Head of caudate nucleus (tissue), 42 donors: ENCODE measurements around the gene SIT1.

Experiments used
- DNase-seq, 42 donors: peaks; one replicate each; pipeline versions ENCODE4 v3.0.0 to v3.0.0-alpha.2; 2020 to 2021; ENCODE audit warnings: mixed read lengths in 7 of 42
- intact Hi-C: fragments of 100-400 bp; cut with DNase I; formaldehyde crosslinking; loops from one replicate; pipeline ENCODE4 v1.15.0; 2022

The SIT1 gene

GRCh38 chr9:35684921-35685320, 34.2 kb upstream of the SIT1 start:
- no peak for DNase-seq
- intact Hi-C loops, result no loop called here

DNA sequence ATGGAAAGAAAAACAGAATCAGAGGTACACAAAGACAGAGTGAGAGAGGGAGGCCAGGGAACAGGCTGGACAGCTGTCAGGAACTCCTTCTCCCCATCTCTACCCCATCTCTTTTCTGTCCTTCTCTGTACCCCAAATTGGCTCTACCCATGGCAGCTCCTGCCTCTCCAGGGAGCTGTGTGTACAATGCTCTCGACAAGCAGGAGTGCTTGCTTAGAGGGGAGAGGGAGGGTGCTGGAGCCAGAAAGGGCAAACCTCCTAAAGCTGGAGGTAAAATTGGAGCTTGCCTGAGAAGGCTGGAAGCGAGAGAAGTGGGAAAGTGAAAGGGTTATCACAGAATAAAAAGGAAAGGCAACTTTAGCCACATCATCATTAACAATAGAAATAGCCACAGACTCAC, 32.6 kb upstream of the SIT1 start:
- no peak for DNase-seq
- intact Hi-C loops, result no loop called here

DNA sequence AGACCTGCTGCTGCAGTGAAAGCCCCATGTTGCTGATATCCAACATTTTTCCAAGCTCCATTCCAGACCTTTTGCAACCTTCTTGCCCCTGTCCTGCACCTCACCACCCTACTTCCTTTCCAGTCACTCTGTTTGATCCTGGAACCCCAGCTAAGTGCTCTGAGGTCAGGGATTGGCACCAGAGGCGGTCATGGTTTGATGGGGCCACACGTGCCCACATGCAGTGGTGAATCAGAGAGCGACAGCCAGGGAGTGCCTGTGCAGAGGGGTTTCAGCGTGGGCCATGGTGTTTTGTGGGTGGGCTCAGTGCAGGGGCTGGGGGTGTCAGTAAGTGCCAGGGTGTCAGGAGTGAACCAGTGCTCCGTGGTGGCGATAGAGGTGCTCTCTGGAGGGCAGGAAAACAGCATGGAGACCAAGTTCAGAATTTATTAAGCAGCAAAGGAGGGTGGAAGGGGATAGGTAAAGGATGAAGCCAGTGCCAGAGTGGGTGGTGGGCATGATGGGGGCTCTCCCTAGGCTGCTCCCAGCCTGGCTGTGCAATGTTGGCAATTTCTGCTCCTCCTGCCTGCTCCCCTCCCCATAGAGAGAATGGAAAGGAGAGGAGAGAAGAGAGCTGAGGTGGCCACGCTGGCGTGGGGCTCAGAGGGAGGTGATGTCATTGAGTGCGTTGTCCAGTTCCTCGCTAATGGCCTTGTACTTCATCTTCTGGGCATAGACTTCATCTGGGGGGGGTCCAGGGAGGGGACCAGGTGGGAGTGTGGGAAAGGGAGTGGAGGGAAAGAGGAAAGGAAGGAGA, 32.0 kb upstream of the SIT1 start:
- intact Hi-C loops, result no loop called here

GRCh38 chr9:35682051-35682450, 31.3 kb upstream of the SIT1 start:
- DNase-seq, result no peak
- intact Hi-C loops, result no loop called here

More for the DNA sequence above, 32.0 kb upstream of the SIT1 start:
- no peak for DNase-seq

DNA sequence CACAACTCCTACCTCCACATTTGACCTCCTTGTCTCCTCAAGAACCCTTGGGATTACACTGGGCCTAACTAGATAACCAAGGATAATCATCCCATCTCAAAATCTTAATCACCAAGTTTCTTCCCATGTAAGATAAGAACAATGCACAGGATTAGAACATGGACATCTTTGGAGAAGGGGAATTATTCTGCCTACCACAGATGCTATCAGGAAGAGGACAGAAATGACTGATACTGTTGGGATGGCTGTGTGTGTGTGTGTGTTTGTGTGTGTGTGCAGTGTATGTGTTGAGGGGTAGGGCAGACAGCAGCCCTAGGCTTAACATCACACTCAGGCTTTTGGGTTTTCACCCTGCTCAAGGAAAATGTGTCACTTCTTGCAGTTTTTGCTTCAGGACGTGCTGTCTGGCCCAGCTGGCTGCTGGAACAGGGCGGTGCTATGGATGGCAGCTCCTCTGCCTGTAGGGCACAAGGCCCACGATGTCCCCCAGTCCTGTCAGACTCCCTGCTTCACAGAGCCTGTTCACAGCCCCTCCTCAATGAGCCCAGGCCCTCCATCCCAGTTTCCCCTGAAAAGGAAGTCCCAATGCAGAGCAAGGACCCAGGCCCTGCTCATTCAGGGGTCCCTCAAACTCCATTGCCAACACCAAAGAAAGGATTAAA, 30.7 kb upstream of the SIT1 start:
- intact Hi-C loops, result no loop called here
- no peak for DNase-seq

GRCh38 chr9:35680331-35681105, 29.8 kb upstream of the SIT1 start:
- DNase-seq, result peak in 1 of 42 donors; percentile 19
- intact Hi-C loops, result no loop called here

DNA sequence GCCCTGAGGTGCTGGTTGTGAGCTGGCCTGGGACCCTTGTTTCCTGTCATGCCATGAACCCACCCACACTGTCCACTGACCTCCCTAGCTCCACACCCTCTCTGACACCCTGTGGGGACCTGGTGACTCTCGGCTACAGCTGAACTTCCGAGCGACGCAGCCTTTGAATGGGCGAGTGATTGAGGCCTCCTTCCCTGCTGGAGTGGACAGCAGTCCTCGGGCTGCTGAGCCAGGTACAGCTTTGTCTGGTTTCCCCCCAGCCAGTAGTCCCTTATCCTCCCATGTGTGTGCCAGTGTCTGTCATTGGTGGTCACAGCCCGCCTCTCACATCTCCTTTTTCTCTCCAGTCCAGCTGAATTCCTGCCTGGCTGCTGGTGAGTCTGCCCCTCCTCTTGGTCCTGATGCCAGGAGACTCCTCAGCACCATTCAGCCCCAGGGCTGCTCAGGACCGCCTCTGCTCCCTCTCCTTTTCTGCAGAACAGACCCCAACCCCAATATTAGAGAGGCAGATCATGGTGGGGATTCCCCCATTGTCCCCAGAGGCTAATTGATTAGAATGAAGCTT, 29.1 kb upstream of the SIT1 start:
- intact Hi-C loops, result no loop called here
- DNase-seq, result no peak

GRCh38 chr9:35679091-35679490, 28.4 kb upstream of the SIT1 start:
- no peak for DNase-seq
- intact Hi-C loops, result no loop called here

DNA sequence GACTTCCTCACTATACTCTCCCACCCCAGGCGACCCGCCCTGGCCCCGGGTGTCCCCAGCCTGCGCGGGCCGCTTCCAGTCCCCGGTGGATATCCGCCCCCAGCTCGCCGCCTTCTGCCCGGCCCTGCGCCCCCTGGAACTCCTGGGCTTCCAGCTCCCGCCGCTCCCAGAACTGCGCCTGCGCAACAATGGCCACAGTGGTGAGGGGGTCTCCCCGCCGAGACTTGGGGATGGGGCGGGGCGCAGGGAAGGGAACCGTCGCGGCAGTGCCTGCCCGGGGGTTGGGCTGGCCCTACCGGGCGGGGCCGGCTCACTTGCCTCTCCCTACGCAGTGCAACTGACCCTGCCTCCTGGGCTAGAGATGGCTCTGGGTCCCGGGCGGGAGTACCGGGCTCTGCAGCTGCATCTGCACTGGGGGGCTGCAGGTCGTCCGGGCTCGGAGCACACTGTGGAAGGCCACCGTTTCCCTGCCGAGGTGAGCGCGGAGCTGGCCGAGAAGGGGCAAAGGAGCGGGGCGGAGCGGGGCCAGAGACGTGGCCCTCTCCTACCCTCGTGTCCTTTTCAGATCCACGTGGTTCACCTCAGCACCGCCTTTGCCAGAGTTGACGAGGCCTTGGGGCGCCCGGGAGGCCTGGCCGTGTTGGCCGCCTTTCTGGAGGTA, 25.1 kb upstream of the SIT1 start:
- intact Hi-C loops, result no loop called here
- peak in 17 of 42 donors; percentile 17 to 60 (median 43) for DNase-seq

DNA sequence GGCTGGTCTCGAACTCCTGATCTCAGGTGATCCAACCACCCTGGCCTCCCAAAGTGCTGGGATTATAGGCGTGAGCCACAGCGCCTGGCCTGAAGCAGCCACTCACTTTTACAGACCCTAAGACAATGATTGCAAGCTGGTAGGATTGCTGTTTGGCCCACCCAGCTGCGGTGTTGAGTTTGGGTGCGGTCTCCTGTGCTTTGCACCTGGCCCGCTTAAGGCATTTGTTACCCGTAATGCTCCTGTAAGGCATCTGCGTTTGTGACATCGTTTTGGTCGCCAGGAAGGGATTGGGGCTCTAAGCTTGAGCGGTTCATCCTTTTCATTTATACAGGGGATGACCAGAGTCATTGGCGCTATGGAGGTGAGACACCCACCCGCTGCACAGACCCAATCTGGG, 24.5 kb upstream of the SIT1 start:
- intact Hi-C loops, result no loop called here

DNA sequence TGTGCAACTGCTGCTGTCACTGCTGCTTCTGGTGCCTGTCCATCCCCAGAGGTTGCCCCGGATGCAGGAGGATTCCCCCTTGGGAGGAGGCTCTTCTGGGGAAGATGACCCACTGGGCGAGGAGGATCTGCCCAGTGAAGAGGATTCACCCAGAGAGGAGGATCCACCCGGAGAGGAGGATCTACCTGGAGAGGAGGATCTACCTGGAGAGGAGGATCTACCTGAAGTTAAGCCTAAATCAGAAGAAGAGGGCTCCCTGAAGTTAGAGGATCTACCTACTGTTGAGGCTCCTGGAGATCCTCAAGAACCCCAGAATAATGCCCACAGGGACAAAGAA, 23.3 kb upstream of the SIT1 start:
- no peak for DNase-seq
- intact Hi-C loops, result no loop called here

More for the DNA sequence above, 24.5 kb upstream of the SIT1 start:
- DNase-seq, result no peak

- intact Hi-C loops, result no loop called here
- peak in 7 of 42 donors; percentile 30 to 71 (median 36) for DNase-seq
Observed at GRCh38 chr9:35673132-35674024, 22.6 kb upstream of the SIT1 start, which contains the start of gene CA9. CA9 (plus strand) TSS chr9:35673928; CDS start chr9:35673960, 32 bp downstream.

DNA sequence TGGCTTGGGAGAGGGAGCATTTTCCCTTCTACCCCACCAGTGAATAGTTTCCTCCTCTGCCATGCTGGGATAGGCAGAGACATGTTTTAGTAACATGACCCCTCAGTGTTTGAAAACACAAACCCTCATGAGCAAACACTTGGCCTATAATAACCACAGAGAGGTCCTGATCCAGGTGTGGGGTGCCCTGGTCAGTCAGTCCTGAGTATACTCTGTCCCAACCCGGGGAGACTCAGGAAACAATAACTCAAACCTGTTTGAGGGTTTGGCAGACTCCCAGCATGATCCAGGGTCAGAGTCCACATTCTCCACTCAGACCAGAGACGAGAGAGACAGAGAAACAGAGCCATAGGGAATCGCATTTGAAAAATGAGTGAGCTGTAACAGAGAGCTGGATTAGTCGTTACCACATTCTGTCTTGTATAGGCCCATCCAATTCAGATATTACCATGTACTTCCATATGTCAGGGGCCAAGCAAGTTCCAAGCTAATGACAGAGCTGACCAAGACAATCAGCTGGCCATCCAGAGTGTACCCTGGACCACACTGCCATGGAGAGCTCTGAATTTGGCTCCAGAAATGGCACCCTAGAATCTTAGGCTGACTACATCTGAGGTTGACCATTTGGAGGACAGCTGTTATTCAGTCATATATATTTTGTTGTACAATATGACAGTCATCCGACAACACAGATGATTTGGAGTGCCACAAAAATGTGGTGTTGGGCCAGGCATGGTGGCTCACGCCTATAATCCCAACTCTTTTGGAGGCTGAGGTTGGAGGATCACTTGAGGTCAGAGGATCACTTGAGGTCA, 18.8 kb upstream of the SIT1 start:
- intact Hi-C loops, result no loop called here
- DNase-seq, result no peak

DNA sequence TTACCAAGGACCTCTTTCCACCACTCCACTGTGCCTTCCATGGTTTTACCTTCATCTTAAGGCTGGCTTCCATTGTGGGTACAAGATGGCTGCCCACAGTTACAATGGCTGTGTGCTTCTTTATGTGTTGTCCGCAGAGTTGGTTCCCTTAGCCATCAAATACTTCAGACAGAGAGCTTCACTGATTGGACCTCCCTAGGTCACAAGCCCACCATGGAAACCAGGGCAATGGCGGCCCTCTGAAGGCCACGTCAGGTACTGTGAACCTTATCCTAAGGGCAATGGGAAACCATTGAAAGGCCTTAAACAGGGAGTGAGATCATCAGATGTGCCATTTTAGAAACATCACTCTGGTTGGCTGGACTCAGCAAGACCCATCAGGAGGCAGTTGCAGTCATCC, 17.2 kb upstream of the SIT1 start:
- intact Hi-C loops, result no loop called here
- DNase-seq, result no peak

- no peak for DNase-seq
- intact Hi-C loops, result no loop called here
Observed at GRCh38 chr9:35666549-35666948, 15.8 kb upstream of the SIT1 start.

DNA sequence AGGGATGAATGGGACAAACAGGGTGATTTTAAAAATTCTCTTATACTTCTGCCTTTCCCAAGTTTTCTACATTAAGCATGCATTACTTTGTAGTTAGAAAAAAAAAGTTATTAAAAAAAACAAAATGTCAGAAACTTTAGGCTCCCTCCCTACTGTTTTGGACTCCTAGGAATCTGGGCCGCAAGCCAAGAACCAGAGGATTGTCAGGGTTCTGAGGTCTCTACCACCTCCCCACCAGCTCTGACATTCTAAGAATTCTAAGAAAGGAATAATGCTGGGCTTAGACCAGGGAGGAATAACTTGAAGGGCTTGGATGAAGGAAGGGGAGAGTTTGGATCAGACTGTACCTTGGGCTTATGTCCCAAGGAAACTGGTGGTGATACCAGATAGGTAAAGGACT, 15.3 kb upstream of the SIT1 start:
- no peak for DNase-seq
- intact Hi-C loops, result no loop called here

GRCh38 chr9:35665471-35665818, 14.7 kb upstream of the SIT1 start:
- intact Hi-C loops, result no loop called here
- DNase-seq, result no peak
